Duodenal mucosa (tissue), 2 donors: Measurements from ENCODE around the gene ROR2.

Source experiments
- H3K27ac ChIP-seq: one replicate; pipeline ENCODE4 v1.7.0; 2013; ENCODE audit warnings: low read depth, low read length
- H3K27me3 ChIP-seq, 2 donors: one replicate each; pipeline ENCODE4 v1.7.0; 2013; ENCODE audit warnings: low read length in 2 of 2, control low read depth in 1 of 2; ENCODE audit not compliant: insufficient read depth in 2 of 2, control insufficient read depth in 1 of 2
- H3K36me3 ChIP-seq, 2 donors: one replicate each; pipeline ENCODE4 v1.7.0; 2013; ENCODE audit warnings: low read length in 2 of 2, control low read depth in 1 of 2; ENCODE audit not compliant: insufficient read depth in 2 of 2, control insufficient read depth in 1 of 2
- H3K4me1 ChIP-seq, 2 donors: one replicate each; pipeline ENCODE4 v1.7.0; 2013; ENCODE audit warnings: low read length in 2 of 2, control low read depth in 1 of 2; ENCODE audit not compliant: insufficient read depth in 2 of 2, control insufficient read depth in 1 of 2
- H3K4me3 ChIP-seq, 2 donors: one replicate each; pipeline ENCODE4 v1.7.0; 2013; ENCODE audit warnings: low read length in 2 of 2, low read depth in 1 of 2
- H3K9ac ChIP-seq, 2 donors: one replicate each; pipeline ENCODE4 v1.7.0; 2013; ENCODE audit warnings: low read length in 2 of 2, low read depth in 1 of 2
- H3K9me3 ChIP-seq, 2 donors: one replicate each; pipeline ENCODE4 v1.7.0; 2013; ENCODE audit warnings: low read length in 2 of 2, control low read depth in 1 of 2; ENCODE audit not compliant: control insufficient read depth in 1 of 2

ROR2 gene

DNA sequence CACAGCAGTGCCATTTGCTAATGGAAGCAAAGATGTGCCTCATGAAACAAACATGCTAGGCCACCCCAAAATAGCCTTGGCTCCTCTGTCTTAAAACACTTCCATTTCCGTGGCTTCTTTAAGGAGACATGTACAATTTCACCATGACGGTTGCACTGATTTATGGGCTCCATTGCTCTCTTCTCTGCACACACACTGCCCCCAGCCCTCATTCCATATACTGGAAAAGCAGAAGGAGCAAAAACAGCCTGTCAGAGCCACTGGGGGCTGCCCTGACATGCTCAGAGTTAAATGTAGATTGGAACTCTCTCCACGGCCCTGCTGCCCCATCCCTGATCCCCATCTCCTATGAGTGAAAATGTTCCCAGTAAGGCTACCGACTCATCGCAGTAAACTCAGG lies 114.8 kb downstream of the ROR2 start:
- Histone ChIP-seq H3K4me3 (no peak overlapping the region), H3K27ac (no peak overlapping the region), H3K9me3 (no peaks in the 10 kb centered on the region), H3K36me3 (no peaks in the 10 kb centered on the region), H3K4me1 (peaks cover 0 to 10% of the 10 kb centered on the region in 2 donors), H3K9ac (no peak overlapping the region), H3K27me3 (peaks cover 0 to 6% of the 10 kb centered on the region in 2 donors)

DNA sequence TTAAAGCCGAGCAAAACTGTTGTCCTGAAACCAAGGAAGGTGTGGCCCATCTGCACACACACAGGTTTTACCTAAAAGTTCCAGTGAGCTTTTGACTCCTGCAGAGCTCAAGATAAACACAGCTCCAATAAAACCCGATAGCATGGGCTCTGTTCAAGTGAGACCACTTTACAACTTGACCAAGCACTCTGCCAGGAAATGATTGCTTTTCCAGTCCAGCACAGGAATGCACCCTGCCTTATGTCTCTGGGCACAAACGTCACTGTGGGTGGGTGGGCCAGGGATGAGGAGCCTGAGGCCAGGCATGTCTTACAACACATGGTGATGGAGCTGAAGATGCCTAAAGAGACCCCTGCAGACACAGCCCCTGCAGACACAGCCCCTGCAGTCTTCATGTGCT lies 115.3 kb downstream of the ROR2 start:
- no peak overlapping the region for H3K4me3 ChIP-seq
- no peak overlapping the region for H3K27ac ChIP-seq
- peaks cover 0 to 6% of the 10 kb centered on the region in 2 donors for H3K4me1 ChIP-seq
- H3K36me3 ChIP-seq: no peaks in the 10 kb centered on the region
- H3K9me3 ChIP-seq: no peaks in the 10 kb centered on the region
- H3K27me3 ChIP-seq: peaks cover 0 to 2% of the 10 kb centered on the region in 2 donors
- no peak overlapping the region for H3K9ac ChIP-seq

DNA sequence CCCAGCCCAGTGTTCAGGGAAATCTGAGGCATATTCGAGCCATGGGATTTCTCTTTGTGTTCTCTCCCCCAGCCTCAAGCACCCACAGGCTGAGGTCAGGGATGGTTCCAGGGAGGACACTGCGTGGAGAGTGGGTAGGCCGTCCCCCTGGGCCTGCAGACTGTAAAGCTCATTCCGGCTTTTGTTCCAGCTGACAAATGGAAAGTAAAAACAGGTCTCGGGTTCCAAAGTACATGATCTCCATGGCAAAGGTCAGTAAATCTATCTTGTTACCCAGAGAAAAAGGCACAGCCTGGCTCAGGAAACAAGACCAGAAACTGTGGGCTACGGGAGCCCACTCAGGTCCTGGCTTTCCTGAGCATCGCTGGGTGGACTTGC lies 116.2 kb downstream of the ROR2 start:
- Histone ChIP-seq H3K9ac (no peak overlapping the region), H3K4me3 (no peak overlapping the region), H3K4me1 (peaks cover 0 to 6% of the 10 kb centered on the region in 2 donors), H3K27me3 (no peaks in the 10 kb centered on the region), H3K27ac (no peak overlapping the region), H3K9me3 (no peaks in the 10 kb centered on the region), H3K36me3 (no peaks in the 10 kb centered on the region)

DNA sequence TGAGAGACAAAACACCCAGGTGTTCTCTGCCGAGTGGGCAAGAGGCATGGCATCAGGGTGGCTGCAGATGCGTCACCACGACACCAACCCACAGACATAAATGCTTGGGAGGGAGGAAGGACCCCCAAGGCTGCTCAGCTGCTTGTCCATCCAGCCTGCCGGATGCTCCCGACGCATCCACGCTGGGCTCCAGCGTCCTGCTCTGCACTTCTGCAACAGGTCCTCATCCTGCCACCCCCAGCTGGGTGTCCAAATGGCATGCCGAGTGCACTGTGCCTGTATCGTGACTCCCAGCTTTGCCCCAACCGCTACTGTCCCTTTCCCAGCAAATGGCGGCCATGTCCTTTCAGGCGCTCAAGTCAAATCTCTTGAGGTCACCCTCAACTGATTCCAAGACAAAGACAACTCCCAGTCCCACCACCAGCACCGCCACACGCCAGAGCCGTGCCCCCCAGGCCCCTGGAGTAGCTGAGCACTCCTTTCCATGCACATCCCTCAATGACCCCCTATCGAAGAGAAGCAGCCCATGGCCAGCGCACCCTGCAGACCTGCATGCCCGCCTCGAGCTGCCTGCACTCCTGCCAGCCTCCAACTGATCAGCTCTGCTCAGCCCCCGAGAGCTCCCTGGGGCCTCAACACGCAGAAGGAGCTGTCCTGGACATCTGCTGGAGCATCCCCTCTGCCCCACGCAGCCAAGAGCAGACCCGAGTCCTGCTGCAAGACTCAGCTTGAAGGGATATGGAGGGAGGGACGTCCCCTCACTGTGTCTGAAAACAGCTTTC lies 116.7 kb downstream of the ROR2 start:
- Histone ChIP-seq H3K4me3 (no peak overlapping the region), H3K36me3 (no peaks in the 10 kb centered on the region), H3K27me3 (no peaks in the 10 kb centered on the region), H3K27ac (no peak overlapping the region), H3K4me1 (peaks cover 0 to 6% of the 10 kb centered on the region in 2 donors), H3K9me3 (no peaks in the 10 kb centered on the region), H3K9ac (no peak overlapping the region)

DNA sequence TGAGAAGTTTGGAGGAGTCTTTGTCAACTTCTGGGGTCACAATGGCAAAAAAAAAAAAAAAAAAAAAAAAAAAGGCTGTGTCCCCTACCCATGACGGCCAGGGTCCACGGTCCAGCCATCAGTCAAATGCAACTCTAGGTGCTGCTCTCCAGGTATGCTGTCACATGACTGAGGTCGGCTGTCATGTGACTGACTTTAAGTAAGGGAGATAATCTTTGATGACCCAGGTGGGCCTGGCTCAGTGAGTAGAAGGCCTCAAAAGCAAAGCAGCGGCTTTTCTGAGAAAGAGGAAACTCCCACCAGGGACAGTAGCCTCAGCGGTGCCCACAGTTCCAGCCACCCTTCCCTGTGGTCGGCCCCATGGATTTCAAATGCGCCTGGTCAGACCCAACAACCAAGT lies 117.7 kb downstream of the ROR2 start:
- no peak overlapping the region for H3K9ac ChIP-seq
- H3K9me3 ChIP-seq: no peaks in the 10 kb centered on the region
- H3K27me3 ChIP-seq: no peaks in the 10 kb centered on the region
- no peak overlapping the region for H3K27ac ChIP-seq
- H3K36me3 ChIP-seq: no peaks in the 10 kb centered on the region
- H3K4me3 ChIP-seq: no peak overlapping the region
- no peaks in the 10 kb centered on the region for H3K4me1 ChIP-seq

DNA sequence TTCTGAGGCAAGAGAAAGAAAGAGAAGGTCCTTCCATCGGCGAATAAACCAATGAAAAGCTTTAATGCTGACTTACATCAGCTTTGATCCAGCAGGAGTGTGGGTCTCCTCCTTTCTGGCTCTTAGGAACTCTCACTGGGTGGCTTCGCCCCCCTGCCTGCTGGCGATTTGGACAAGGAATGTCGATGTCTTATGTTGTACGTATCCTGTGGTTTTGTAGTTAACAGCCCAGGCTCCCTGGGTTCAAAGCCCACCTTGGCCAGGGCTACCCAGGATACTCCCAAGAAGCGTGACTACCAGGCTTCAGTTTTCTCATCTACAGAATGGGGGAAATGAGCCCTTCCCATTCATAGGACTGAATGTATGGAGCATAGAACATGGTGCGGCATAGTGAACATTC lies 124.2 kb downstream of the ROR2 start:
- no peaks in the 10 kb centered on the region for H3K36me3 ChIP-seq
- H3K27me3 ChIP-seq: no peaks in the 10 kb centered on the region
- H3K27ac ChIP-seq: no peak overlapping the region
- H3K4me3 ChIP-seq: no peak overlapping the region
- H3K9ac ChIP-seq: no peak overlapping the region
- no peaks in the 10 kb centered on the region for H3K9me3 ChIP-seq
- H3K4me1 ChIP-seq: no peaks in the 10 kb centered on the region

DNA sequence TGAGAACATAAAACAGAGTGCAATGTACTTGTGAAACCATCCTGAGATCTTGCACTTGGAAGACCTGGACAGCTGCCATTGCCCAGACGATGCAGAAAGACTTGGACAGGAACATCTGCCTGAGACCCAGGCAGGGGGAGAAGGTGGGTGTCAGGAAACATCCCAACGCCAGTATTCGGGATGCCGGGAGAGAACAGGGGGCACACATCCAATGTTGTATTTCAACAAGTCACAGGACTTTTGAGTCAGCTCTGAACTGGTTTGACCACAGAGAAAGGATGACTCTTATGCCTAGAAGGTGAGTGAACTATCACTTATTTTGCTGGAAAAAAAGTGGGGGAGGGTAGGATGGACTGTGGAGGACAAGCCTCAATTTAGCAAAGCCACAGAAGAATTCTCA lies 124.6 kb downstream of the ROR2 start:
- Histone ChIP-seq H3K9ac (no peak overlapping the region), H3K27ac (no peak overlapping the region)

DNA sequence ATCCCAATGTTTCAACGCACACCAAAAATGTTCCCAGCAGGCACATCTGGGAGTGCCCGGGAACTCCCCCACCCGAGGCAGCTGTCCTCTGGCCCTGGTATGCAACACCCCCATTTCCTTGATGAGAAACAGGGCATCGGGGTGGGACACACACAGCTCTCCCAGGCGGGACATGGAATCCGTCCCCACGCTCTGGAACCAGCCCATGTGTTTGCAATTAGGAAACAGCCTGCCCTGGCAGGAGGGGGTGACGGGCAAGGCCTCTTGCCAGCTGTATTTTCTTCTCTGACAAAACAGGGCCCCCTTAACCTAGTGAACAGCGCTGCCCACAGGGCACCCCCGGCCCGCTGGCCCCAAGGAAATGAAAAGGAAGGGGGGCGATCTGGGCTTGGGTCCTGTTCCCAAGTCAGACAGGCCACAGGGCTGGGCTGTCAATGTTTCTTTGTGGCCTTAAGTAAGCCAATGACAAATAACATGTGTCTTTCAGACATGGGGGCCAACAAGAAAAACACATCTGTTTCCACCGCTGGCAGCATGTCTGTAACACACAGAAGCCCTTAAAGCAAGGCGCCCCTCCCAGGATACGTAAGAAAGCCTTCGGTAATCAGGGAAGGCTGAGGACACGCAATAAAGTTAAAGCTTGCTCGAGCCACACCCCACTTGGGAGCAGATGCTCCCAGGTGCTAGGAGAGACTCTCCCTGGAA lies 125.3 kb downstream of the ROR2 start:
- Histone ChIP-seq H3K27me3 (no peaks in the 10 kb centered on the region), H3K36me3 (no peaks in the 10 kb centered on the region), H3K9me3 (no peaks in the 10 kb centered on the region), H3K9ac (no peak overlapping the region), H3K4me3 (no peak overlapping the region), H3K4me1 (no peaks in the 10 kb centered on the region), H3K27ac (no peak overlapping the region)

More for the DNA sequence above, 124.6 kb downstream of the ROR2 start:
- H3K36me3 ChIP-seq: no peaks in the 10 kb centered on the region
- no peaks in the 10 kb centered on the region for H3K4me1 ChIP-seq
- H3K9me3 ChIP-seq: no peaks in the 10 kb centered on the region
- H3K27me3 ChIP-seq: no peaks in the 10 kb centered on the region
- no peak overlapping the region for H3K4me3 ChIP-seq

DNA sequence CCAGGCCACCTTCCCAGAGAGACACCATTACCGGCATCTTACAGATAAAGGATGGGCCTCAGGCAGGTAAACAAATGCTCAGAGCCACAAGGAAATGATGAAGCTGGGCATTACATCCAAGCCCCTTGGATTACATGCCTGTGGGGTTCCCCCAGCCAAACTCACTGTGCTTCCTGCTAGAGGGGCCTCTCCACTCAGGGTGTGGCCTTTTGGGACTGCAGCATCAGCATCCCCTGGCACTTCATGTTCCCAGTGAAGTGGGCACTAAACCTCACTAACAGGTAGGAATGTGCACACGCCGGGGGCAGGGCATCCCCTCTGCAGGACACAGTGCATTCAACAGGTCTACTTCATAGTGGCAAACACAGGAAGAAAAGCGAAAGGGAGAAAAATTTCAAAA lies 125.9 kb downstream of the ROR2 start:
- H3K36me3 ChIP-seq: no peaks in the 10 kb centered on the region
- H3K27ac ChIP-seq: no peak overlapping the region
- no peaks in the 10 kb centered on the region for H3K27me3 ChIP-seq
- no peaks in the 10 kb centered on the region for H3K4me1 ChIP-seq
- no peak overlapping the region for H3K4me3 ChIP-seq
- no peaks in the 10 kb centered on the region for H3K9me3 ChIP-seq
- H3K9ac ChIP-seq: no peak overlapping the region

DNA sequence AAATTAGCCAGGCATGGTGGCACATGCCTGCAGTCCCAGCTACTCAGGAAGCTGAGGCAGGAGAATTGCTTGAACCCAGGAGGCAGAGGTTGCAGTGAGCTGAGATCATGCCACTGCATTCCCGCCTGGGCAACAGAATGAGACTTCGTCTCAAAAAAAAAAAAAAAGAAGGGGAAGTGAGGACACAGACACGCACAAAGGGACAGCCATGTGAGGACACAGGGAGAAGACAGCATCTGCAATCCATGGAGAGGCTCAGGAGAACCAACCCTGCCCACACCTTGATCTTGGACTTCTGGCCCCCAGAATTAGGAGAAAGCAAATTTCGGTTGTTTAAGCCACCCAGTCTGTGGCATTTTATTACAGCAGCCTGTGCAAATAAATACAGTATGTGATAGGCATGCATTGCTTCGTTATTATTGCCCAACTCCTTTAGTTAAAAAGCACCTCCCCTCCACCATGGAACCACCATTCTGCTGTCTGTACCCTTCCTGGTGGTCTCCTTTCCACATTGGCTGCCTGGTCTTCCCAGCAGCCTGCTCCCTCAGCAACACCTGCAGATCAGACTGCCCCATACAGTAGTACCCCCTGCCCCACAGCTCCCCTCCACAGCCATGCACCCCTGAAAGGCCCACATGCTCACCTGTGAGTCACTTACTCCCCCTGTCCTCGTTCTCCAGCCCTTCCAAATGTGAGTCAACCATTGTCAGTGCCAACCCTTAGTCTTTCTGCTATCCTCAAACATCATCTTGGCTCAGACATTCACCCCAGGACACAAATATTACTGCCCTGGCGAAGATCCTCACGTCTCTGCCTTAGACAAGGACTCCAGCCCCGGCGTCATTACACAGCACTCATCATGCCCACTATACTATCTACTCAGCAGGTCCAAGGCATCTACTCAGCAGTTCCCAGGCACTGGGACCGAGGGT lies 128.8 kb downstream of the ROR2 start:
- Histone ChIP-seq H3K27ac (no peak overlapping the region), H3K9me3 (no peaks in the 10 kb centered on the region), H3K36me3 (no peaks in the 10 kb centered on the region), H3K4me1 (peaks cover 0 to 9% of the 10 kb centered on the region in 2 donors), H3K4me3 (no peak overlapping the region), H3K9ac (no peak overlapping the region), H3K27me3 (peaks cover 0 to 3% of the 10 kb centered on the region in 2 donors)
